CD4-positive, alpha-beta T cell (primary cell): ENCODE measurements around the gene DSCAML1. TPM values are rescaled to one million over a fixed set of nuclear protein-coding genes. Genes with fewer than 3 reads are reported as not detected.

ENCODE experiments used
- ATAC-seq: fragments of 200-7000 bp; cut with Tn5 transposase; one replicate; pipeline ENCODE4 v1.10.0; 2022; ENCODE audit warnings: mild to moderate bottlenecking; ENCODE audit not compliant: poor library complexity
- CTCF ChIA-PET: fragments of 350-600 bp; sonication (Branson Sonifier 250); formaldehyde crosslinking; loops from one replicate; lab custom pipeline; 2021; ENCODE audit warnings: antibody characterized with exemption, inconsistent platforms; lab: Charles Lee
- POLR2A ChIA-PET: fragments of 350-600 bp; sonication (Branson Sonifier 250); formaldehyde crosslinking; loops from one replicate; lab custom pipeline; 2021; ENCODE audit warnings: antibody characterized with exemption, inconsistent platforms; lab: Charles Lee
- DNase-seq, 14 experiments: peaks; one replicate each; pipeline ENCODE4 v3.0.0-alpha.2; 2013 to 2020; ENCODE audit warnings: mixed read lengths in 2 of 14
- H3K27ac ChIP-seq, 2 donors: one replicate each; pipeline versions ENCODE4 v1.5.1 to v1.7.0; 2013; ENCODE audit warnings: low read length in 2 of 2, low read depth in 1 of 2, mild to moderate bottlenecking in 1 of 2
- H3K27me3 ChIP-seq, 2 experiments: 1 replicate in 1 of 2; 2 replicates in 1 of 2; pipeline versions ENCODE4 v1.6.1 to v1.7.0; 2013; ENCODE audit warnings: low read length in 2 of 2, control low read depth in 1 of 2, mild to moderate bottlenecking in 1 of 2, moderate library complexity in 1 of 2; ENCODE audit not compliant: insufficient read depth in 2 of 2, control insufficient read depth in 1 of 2
- H3K36me3 ChIP-seq: one replicate; pipeline ENCODE4 v1.6.1; 2013; ENCODE audit warnings: low read length, control low read depth; ENCODE audit not compliant: insufficient read depth
- H3K4me1 ChIP-seq: one replicate; pipeline ENCODE4 v1.6.1; 2013; ENCODE audit warnings: low read length, control low read depth; ENCODE audit not compliant: insufficient read depth
- H3K4me3 ChIP-seq: one replicate; pipeline ENCODE4 v1.5.1; 2013; ENCODE audit warnings: mild to moderate bottlenecking, low read length, moderate library complexity
- H3K9me3 ChIP-seq, 2 experiments: 1 replicate in 1 of 2; 2 replicates in 1 of 2; pipeline versions ENCODE4 v1.6.1 to v1.7.0; 2013; ENCODE audit warnings: low read length in 2 of 2, mild to moderate bottlenecking in 2 of 2, control low read depth in 1 of 2, moderate library complexity in 1 of 2; ENCODE audit not compliant: control insufficient read depth in 1 of 2, insufficient read depth in 1 of 2
- H3K27ac Mint-ChIP-seq: one replicate; pipeline ENCODE4 v1.8.0; 2020; ENCODE audit warnings: mixed read lengths
- H3K27me3 Mint-ChIP-seq: one replicate; pipeline ENCODE4 v1.8.0; 2021; ENCODE audit warnings: mixed read lengths
- H3K36me3 Mint-ChIP-seq: one replicate; pipeline ENCODE4 v1.8.0; 2021; ENCODE audit warnings: low read depth, mixed read lengths
- H3K4me1 Mint-ChIP-seq: one replicate; pipeline ENCODE4 v1.8.0; 2021; ENCODE audit warnings: low read depth, mixed read lengths
- H3K4me3 Mint-ChIP-seq: one replicate; pipeline ENCODE4 v1.8.0; 2020; ENCODE audit warnings: mild to moderate bottlenecking, mixed read lengths
- H3K9me3 Mint-ChIP-seq: one replicate; pipeline ENCODE4 v1.8.0; 2020; ENCODE audit warnings: mixed read lengths
- CTCF ChIP-seq: fragments of 200-600 bp; IDR thresholded peaks from one replicate; pipeline ENCODE4 v1.8.0; 2022; ENCODE audit warnings: antibody characterized with exemption, mild to moderate bottlenecking
- intact Hi-C, 2 experiments: fragments of 100-400 bp; cut with DNase I in 1 of 2; cut with micrococcal nuclease in 1 of 2; formaldehyde crosslinking; loops; one replicate each; pipeline versions ENCODE4 v1.15.1 to v1.9.0; 2023 to 2025; cut with DNase I, micrococcal nuclease
- total RNA-seq, 174 experiments: library from RNA in 2 of 174; stranded (reverse) in 2 of 174; gene quantifications; one replicate each; pipeline ENCODE4 v1.2.3 and lab custom pipeline; 2021 to 2026

DSCAML1 gene
- total RNA-seq, 2 experiments from 2014 or later = 0.22 to 0.61 TPM

DNA sequence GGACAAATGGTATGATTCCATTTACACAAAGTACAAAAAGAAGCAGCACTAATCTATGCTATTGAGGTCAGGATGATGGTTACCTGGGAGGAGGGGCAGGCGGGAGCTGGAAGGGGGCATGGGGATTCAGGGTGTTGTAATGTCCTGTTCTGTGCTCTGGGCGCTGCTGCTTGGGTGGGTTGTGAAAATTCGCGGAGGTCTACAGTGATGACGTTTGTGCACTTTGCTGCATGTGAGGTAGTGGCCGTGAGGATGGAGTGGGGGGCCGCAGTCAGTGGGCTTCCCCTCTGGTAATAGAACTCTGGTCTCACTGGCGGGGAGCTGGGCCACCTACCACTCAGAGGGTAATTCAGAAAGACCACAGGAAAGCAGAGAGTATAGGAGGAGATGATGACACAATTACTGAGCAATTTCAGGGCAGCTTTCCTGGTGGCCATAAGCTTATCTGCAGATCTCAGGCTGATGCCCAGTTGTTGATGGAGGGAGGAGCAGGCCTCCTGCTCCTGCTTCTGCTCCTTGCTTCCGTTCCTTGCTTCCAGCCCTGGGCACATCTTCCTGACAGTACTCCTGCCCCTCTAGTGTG lies 347.8 kb downstream of the DSCAML1 start:
- no peak overlapping the region for H3K27ac ChIP-seq
- no peak for ATAC-seq
- no peaks in the 10 kb centered on the region for H3K4me1 ChIP-seq
- no peak for TF ChIP-seq CTCF
- no peak overlapping the region for H3K4me3 ChIP-seq
- H3K9me3 Mint-ChIP-seq = peaks cover 2% of the 10 kb centered on the region
- no peaks in the 10 kb centered on the region for H3K36me3 ChIP-seq
- peaks cover 5% of the 10 kb centered on the region for H3K27me3 Mint-ChIP-seq
- DNase-seq = no peak
- no peaks in the 10 kb centered on the region for H3K36me3 Mint-ChIP-seq
- no peak overlapping the region for H3K27ac Mint-ChIP-seq
- no peaks in the 10 kb centered on the region for H3K4me1 Mint-ChIP-seq
- intact Hi-C loops = no loop called here
- H3K9me3 ChIP-seq = peaks cover 0 to 14% of the 10 kb centered on the region in 2 experiments
- POLR2A ChIA-PET = no interaction called here
- CTCF ChIA-PET = no interaction called here
- H3K4me3 Mint-ChIP-seq = no peak overlapping the region
- H3K27me3 ChIP-seq = no peaks in the 10 kb centered on the region

DNA sequence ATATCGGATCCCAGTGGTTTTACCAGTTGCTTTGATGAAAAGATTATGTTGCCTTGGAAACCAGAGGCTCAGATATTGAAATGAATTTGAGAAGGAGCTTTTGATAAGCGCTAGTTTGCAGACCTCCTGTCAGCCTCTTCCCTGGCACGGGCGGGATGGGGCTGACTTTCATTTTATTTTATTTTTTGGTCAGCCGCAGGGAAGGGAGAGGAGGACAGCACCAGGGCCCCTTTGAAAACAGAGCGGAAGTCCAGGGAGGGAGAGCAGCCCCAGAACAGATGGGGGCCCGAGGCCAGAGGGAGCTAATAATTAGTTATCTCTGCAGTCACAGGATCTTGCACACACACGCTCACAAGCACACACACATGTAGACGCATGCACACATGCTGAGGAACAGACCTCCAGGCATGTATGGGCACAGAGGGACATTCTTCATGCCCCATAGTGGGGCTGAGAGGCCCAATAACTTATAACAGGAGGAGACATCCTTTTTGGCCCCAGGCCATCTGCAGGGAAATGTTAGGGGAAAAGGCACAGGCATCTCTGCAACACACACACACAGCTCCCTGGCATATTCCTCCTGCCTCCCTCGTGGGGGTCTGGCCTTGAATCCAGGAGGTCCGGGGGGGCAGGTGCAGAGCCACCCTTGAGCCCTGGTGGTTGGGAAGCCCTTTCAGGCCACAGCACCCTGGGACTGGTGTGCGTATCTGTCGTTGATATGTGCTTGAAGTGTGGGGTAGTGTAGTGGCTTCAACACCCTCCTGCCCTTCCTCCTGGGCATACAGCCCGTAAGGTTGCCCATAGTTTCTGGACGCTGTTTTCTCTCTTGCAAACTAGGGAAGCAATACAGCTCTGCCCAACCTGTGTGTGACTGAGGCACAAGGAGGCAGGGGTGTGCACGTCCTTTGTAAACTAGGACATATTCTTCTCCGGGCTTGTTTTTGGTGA lies 352.0 kb downstream of the DSCAML1 start:
- TF ChIP-seq CTCF = no peak
- Mint-ChIP-seq H3K9me3 (no peaks in the 10 kb centered on the region), H3K27me3 (peaks cover 23% of the 10 kb centered on the region), H3K4me1 (no peaks in the 10 kb centered on the region), H3K4me3 (no peak overlapping the region), H3K27ac (no peak overlapping the region), H3K36me3 (no peaks in the 10 kb centered on the region)
- Histone ChIP-seq H3K4me3 (no peak overlapping the region), H3K4me1 (no peaks in the 10 kb centered on the region), H3K27ac (no peak overlapping the region), H3K27me3 (peaks cover 0 to 7% of the 10 kb centered on the region in 2 experiments), H3K36me3 (no peaks in the 10 kb centered on the region), H3K9me3 (peaks cover 0 to 13% of the 10 kb centered on the region in 2 experiments)
- intact Hi-C loops = no loop called here
- DNase-seq = no peak
- no peak for ATAC-seq
- ChIA-PET CTCF (no interaction called here), POLR2A (no interaction called here)

GRCh38 chr11:117444256-117444655 lies 352.8 kb downstream of the DSCAML1 start:
- H3K27me3 ChIP-seq = peaks cover 0 to 7% of the 10 kb centered on the region in 2 experiments
- H3K4me1 ChIP-seq = no peaks in the 10 kb centered on the region
- intact Hi-C loops = no loop called here
- no peaks in the 10 kb centered on the region for H3K36me3 ChIP-seq
- no peak overlapping the region for H3K27ac Mint-ChIP-seq
- H3K4me3 ChIP-seq = no peak overlapping the region
- no peak for DNase-seq
- no peak overlapping the region for H3K4me3 Mint-ChIP-seq
- ATAC-seq = no peak
- peaks cover 27% of the 10 kb centered on the region for H3K27me3 Mint-ChIP-seq
- no peak for TF ChIP-seq CTCF
- no peak overlapping the region for H3K27ac ChIP-seq
- POLR2A ChIA-PET = no interaction called here
- no peaks in the 10 kb centered on the region for H3K4me1 Mint-ChIP-seq
- H3K9me3 Mint-ChIP-seq = no peaks in the 10 kb centered on the region
- peaks cover 0 to 6% of the 10 kb centered on the region in 2 experiments for H3K9me3 ChIP-seq
- CTCF ChIA-PET = no interaction called here
- no peaks in the 10 kb centered on the region for H3K36me3 Mint-ChIP-seq
